Measurements from ENCODE around the gene ETV5. TPM values are rescaled to one million over a fixed set of nuclear protein-coding genes. Genes with fewer than 3 reads are reported as not detected.

The ETV5 gene
- total RNA-seq, 1 donor, result 54.8 TPM

DNA sequence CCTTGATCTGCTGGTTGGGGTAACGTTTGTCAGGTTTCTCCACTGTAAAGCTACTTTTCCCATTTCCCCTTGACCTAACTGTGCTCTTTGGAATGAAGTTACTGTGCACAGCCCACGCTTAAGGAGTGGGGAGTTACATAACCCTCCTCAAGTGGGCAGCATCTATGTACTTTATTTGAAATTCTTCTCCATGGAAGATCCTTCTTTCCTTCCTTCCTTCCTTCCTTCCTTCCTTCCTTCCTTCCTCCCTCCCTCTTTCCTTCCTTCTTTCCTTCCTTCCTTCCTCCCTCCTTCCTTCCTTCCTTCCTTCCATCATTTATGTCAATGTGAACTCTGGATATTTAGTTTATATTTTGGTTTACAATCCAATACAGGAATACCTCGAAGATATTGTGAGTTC is 94.0 kb downstream of the ETV5 start:
- TF ChIP-seq, protein P1, sequence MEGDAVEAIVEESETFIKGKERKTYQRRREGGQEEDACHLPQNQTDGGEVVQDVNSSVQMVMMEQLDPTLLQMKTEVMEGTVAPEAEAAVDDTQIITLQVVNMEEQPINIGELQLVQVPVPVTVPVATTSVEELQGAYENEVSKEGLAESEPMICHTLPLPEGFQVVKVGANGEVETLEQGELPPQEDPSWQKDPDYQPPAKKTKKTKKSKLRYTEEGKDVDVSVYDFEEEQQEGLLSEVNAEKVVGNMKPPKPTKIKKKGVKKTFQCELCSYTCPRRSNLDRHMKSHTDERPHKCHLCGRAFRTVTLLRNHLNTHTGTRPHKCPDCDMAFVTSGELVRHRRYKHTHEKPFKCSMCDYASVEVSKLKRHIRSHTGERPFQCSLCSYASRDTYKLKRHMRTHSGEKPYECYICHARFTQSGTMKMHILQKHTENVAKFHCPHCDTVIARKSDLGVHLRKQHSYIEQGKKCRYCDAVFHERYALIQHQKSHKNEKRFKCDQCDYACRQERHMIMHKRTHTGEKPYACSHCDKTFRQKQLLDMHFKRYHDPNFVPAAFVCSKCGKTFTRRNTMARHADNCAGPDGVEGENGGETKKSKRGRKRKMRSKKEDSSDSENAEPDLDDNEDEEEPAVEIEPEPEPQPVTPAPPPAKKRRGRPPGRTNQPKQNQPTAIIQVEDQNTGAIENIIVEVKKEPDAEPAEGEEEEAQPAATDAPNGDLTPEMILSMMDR (IDR thresholded peaks at IDR 0.05; ENCODE audit: insufficient read depth, low read depth, low read length), result no peak
- H3K4me3 ChIP-seq (ENCODE audit: low read depth, low read length), result no peak overlapping the region
- DNase-seq (ENCODE audit: low read depth), result no peak

DNA sequence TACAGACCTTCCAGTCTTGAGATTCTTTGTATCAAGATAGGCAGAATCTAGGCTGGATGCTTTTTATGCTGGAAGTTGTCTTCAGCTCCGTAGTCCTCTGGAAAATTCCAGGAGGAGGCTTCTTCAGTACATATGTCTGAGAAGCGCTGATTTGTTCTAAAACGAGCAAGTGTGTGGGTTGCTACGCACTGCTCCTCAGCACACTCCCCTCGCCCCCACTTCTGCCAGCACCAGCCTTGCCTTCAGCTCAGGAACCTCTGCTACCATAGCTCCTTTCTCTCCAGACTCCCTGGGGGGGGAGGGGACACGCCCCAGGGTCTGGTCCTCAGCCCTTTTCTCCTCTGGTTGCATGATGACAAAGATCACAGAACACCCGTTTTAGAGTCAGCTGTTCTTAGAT is 95.6 kb downstream of the ETV5 start:
- no peak for DNase-seq (ENCODE audit: low read depth)
- H3K4me3 ChIP-seq (ENCODE audit: low read depth, low read length), result no peak overlapping the region
- TF ChIP-seq, protein P1 (IDR thresholded peaks at IDR 0.05; ENCODE audit: insufficient read depth, low read depth, low read length), result no peak

DNA sequence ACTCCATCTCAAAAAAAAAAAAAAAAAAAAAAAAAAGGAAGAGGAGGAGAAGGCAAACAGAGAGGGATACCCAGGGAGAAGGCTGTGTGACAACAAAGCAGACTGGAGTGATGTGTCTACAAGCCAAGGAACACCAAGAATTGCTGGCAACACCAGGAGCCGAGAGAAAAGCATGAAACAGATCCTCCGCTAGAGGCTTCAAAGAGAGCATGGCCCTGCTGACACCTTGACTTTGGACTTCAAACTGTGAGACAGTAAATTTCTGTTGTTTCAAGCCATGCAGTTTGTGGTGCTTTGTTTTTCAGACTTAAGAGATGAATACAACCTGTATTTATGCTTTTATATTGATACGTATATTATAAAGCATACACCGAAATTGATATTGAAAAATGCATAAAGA is 96.8 kb downstream of the ETV5 start:
- TF ChIP-seq, protein P1 (IDR thresholded peaks at IDR 0.05; ENCODE audit: insufficient read depth, low read depth, low read length), result no peak
- no peak for DNase-seq (ENCODE audit: low read depth)
- no peak overlapping the region for H3K4me3 ChIP-seq (ENCODE audit: low read depth, low read length)

DNA sequence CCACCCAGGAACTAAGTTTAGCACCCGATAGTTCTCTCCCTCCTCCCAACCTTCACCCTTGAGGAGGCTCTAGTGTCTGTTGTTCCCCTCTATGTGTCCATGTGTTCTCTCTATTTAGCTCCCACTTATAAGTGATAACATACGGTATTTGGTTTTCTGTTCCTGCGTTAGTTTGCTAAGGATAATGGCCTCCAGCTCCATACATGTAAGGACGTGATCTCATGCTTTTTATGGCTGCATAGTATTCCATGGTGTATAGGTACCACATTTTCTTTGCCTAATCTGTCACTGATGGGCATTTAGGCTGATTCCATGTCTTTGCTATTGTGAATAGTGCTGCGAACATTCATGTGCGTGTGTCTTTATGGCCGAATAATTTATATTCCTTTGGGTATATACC is 104.2 kb downstream of the ETV5 start:
- H3K4me3 ChIP-seq (ENCODE audit: low read depth, low read length), result no peak overlapping the region
- TF ChIP-seq, protein P1 (IDR thresholded peaks at IDR 0.05; ENCODE audit: insufficient read depth, low read depth, low read length), result no peak
- no peak for DNase-seq (ENCODE audit: low read depth)

DNA sequence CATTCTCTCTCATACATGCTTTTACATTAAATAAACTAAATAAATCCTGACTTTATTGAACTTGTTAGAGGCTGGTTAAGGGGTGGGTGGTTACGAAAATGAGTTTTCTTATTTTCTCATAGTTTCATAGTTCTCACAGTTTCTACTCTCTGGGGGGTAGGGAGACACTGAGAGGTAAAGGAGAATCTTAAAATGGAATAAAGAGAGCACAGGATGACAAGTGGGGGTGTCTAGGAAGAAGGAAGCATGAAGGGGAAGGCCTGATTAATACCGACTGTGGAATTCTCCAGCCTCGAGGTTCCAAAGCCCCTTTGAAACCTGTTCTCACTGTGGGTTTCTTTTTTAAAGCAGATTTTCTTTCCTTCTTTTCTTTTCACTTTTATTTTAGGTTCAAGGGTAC is 104.7 kb downstream of the ETV5 start:
- TF ChIP-seq, protein P1 (IDR thresholded peaks at IDR 0.05; ENCODE audit: insufficient read depth, low read depth, low read length), result no peak
- H3K4me3 ChIP-seq (ENCODE audit: low read depth, low read length), result no peak overlapping the region
- no peak for DNase-seq (ENCODE audit: low read depth)

DNA sequence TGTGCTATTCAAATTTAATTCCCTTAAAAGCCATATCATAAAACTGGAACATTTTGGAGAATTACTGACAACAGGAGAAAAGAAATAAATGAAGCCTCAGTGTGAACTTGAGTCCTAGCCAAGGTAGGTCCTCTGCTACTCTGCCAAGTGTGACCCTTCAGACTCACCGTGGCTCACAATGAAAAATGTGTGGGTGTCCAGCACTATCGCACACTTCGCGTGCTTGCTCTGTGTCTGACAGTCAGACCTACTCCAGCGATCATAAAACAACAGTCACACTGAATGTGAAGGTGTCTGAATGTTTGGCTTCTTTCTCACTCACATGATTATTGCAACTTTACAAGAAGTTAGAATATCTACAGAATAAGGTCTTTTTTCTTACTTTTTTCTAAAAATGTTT is 105.3 kb downstream of the ETV5 start:
- no peak overlapping the region for H3K4me3 ChIP-seq (ENCODE audit: low read depth, low read length)
- TF ChIP-seq, protein P1 (IDR thresholded peaks at IDR 0.05; ENCODE audit: insufficient read depth, low read depth, low read length), result no peak
- DNase-seq (ENCODE audit: low read depth), result no peak

DNA sequence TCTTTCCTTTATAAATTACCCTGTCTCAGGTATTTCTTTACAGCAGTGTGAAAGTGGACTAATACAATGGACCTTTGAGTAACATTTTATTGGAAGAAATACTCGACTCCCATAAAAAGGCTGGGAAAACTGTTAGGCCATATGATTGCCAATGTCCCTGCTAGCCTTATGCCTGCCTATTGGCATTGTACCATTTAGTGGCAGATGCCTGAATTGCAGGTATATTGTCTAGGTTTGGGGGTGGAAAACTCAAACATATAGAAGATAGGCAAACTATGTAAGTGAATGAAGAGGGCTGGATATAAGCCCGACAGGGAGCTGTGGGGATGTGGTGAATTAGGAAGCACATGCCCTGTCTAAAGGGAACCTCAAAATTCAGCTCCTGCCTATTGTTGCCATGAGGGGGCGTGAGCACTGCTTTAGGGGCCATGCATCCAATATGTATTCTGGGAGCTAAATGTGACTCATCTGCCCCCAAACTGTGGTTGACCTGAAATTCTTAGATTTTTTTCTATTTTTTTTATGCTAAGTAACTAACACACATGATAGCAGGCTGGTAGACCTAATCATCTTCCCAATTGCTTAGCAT is 105.9 kb downstream of the ETV5 start:
- TF ChIP-seq, protein P1 (IDR thresholded peaks at IDR 0.05; ENCODE audit: insufficient read depth, low read depth, low read length), result peak; percentile 53
- H3K4me3 ChIP-seq (ENCODE audit: low read depth, low read length), result no peak overlapping the region
- peak; percentile 45 for DNase-seq (ENCODE audit: low read depth)

Measured in fibroblast of villous mesenchyme (primary cell).